Measurements from ENCODE around the gene ZPLD1. TPM values are rescaled to one million over a fixed set of nuclear protein-coding genes. Genes with fewer than 3 reads are reported as not detected.

The ZPLD1 gene
- total RNA-seq: not detected

- Mint-ChIP-seq H3K27me3 (peaks cover 7% of the 10 kb centered on the region), H3K4me1 (no peaks in the 10 kb centered on the region), H3K9me3 (no peaks in the 10 kb centered on the region), H3K27ac (no peak within 1 kb of the TSS), H3K36me3 (ENCODE audit: low read depth) (no peaks in the 10 kb centered on the region), H3K4me3 (no peak within 1 kb of the TSS)
- POLR2A ChIA-PET: no interaction called here
- CTCF ChIA-PET: no interaction called here
- no peak for DNase-seq
Measured at GRCh38 chr3:102434715-102435114, at the start of gene ZPLD1. Gene ZPLD1, plus strand, starts transcription at chr3:102435015. Its CDS starts 3,473 bp downstream, at chr3:102438488.

- no peaks in the 10 kb centered on the region for H3K36me3 Mint-ChIP-seq (ENCODE audit: low read depth)
- no peaks in the 10 kb centered on the region for H3K4me1 Mint-ChIP-seq
- ChIA-PET CTCF (no interaction called here), POLR2A (no interaction called here)
- no peaks in the 10 kb centered on the region for H3K9me3 Mint-ChIP-seq
- H3K27ac Mint-ChIP-seq: no peak overlapping the region
- no peaks in the 10 kb centered on the region for H3K27me3 Mint-ChIP-seq
- H3K4me3 Mint-ChIP-seq: no peak overlapping the region
- no peak for DNase-seq
Measured at GRCh38 chr3:102390171-102390864, 44.5 kb upstream of the ZPLD1 start.

- H3K36me3 Mint-ChIP-seq (ENCODE audit: low read depth): no peaks in the 10 kb centered on the region
- ChIA-PET POLR2A (no interaction called here), CTCF (no interaction called here)
- H3K27ac Mint-ChIP-seq: no peak overlapping the region
- no peaks in the 10 kb centered on the region for H3K27me3 Mint-ChIP-seq
- no peaks in the 10 kb centered on the region for H3K4me1 Mint-ChIP-seq
- no peak overlapping the region for H3K4me3 Mint-ChIP-seq
- no peak for DNase-seq
- no peaks in the 10 kb centered on the region for H3K9me3 Mint-ChIP-seq
Measured at GRCh38 chr3:102390916-102391315, 43.9 kb upstream of the ZPLD1 start.

- ChIA-PET CTCF (no interaction called here), POLR2A (no interaction called here)
- no peaks in the 10 kb centered on the region for H3K36me3 Mint-ChIP-seq (ENCODE audit: low read depth)
- no peak overlapping the region for H3K4me3 Mint-ChIP-seq
- no peaks in the 10 kb centered on the region for H3K27me3 Mint-ChIP-seq
- no peak overlapping the region for H3K27ac Mint-ChIP-seq
- no peaks in the 10 kb centered on the region for H3K9me3 Mint-ChIP-seq
- no peak for DNase-seq
- no peaks in the 10 kb centered on the region for H3K4me1 Mint-ChIP-seq
Measured at GRCh38 chr3:102391491-102391890, 43.3 kb upstream of the ZPLD1 start.

GRCh38 chr3:102394517-102394916 is 40.3 kb upstream of the ZPLD1 start:
- Mint-ChIP-seq H3K9me3 (no peaks in the 10 kb centered on the region), H3K4me3 (no peak overlapping the region), H3K27me3 (peaks cover 8% of the 10 kb centered on the region), H3K27ac (no peak overlapping the region), H3K36me3 (ENCODE audit: low read depth) (no peaks in the 10 kb centered on the region), H3K4me1 (no peaks in the 10 kb centered on the region)
- CTCF ChIA-PET: no interaction called here
- POLR2A ChIA-PET: no interaction called here
- DNase-seq: no peak

- Mint-ChIP-seq H3K36me3 (ENCODE audit: low read depth) (no peaks in the 10 kb centered on the region), H3K27ac (no peak overlapping the region), H3K9me3 (no peaks in the 10 kb centered on the region), H3K4me1 (no peaks in the 10 kb centered on the region), H3K27me3 (peaks cover 11% of the 10 kb centered on the region), H3K4me3 (no peak overlapping the region)
- ChIA-PET POLR2A (no interaction called here), CTCF (no interaction called here)
- DNase-seq: no peak
Measured at GRCh38 chr3:102398176-102398575, 36.6 kb upstream of the ZPLD1 start.

- POLR2A ChIA-PET: no interaction called here
- Mint-ChIP-seq H3K9me3 (no peaks in the 10 kb centered on the region), H3K4me1 (no peaks in the 10 kb centered on the region), H3K36me3 (ENCODE audit: low read depth) (no peaks in the 10 kb centered on the region), H3K4me3 (no peak overlapping the region), H3K27ac (no peak overlapping the region), H3K27me3 (peaks cover 11% of the 10 kb centered on the region)
- DNase-seq: no peak
- CTCF ChIA-PET: no interaction called here
Measured at GRCh38 chr3:102398666-102399065, 36.1 kb upstream of the ZPLD1 start.

GRCh38 chr3:102400142-102400541 is 34.7 kb upstream of the ZPLD1 start:
- Mint-ChIP-seq H3K36me3 (ENCODE audit: low read depth) (no peaks in the 10 kb centered on the region), H3K4me1 (no peaks in the 10 kb centered on the region), H3K27me3 (peaks cover 13% of the 10 kb centered on the region), H3K9me3 (no peaks in the 10 kb centered on the region), H3K4me3 (no peak overlapping the region), H3K27ac (no peak overlapping the region)
- ChIA-PET POLR2A (no interaction called here), CTCF (no interaction called here)
- no peak for DNase-seq

GRCh38 chr3:102400766-102401165 is 34.0 kb upstream of the ZPLD1 start:
- H3K27ac Mint-ChIP-seq: no peak overlapping the region
- DNase-seq: no peak
- ChIA-PET POLR2A (no interaction called here), CTCF (no interaction called here)
- no peaks in the 10 kb centered on the region for H3K9me3 Mint-ChIP-seq
- H3K4me1 Mint-ChIP-seq: no peaks in the 10 kb centered on the region
- H3K27me3 Mint-ChIP-seq: peaks cover 15% of the 10 kb centered on the region
- H3K4me3 Mint-ChIP-seq: no peak overlapping the region
- H3K36me3 Mint-ChIP-seq (ENCODE audit: low read depth): no peaks in the 10 kb centered on the region

GRCh38 chr3:102410616-102411015 is 24.2 kb upstream of the ZPLD1 start:
- no peak for DNase-seq
- ChIA-PET CTCF (no interaction called here), POLR2A (no interaction called here)
- Mint-ChIP-seq H3K4me1 (peaks cover 6% of the 10 kb centered on the region), H3K27me3 (peaks cover 12% of the 10 kb centered on the region), H3K4me3 (no peak overlapping the region), H3K9me3 (no peaks in the 10 kb centered on the region), H3K27ac (no peak overlapping the region), H3K36me3 (ENCODE audit: low read depth) (no peaks in the 10 kb centered on the region)

- Mint-ChIP-seq H3K4me1 (peaks cover 9% of the 10 kb centered on the region), H3K27ac (no peak overlapping the region), H3K9me3 (no peaks in the 10 kb centered on the region), H3K4me3 (no peak overlapping the region), H3K36me3 (ENCODE audit: low read depth) (no peaks in the 10 kb centered on the region), H3K27me3 (peaks cover 5% of the 10 kb centered on the region)
- no peak for DNase-seq
- CTCF ChIA-PET: interaction anchor here (1.2 kb wide), 1 partner anchor 23 kb away, joined by 3 read pairs; no protein-coding TSS in a partner anchor
- POLR2A ChIA-PET: no interaction called here
Measured at GRCh38 chr3:102415553-102415952, 19.3 kb upstream of the ZPLD1 start.

GRCh38 chr3:102419786-102420185 is 15.0 kb upstream of the ZPLD1 start:
- no peak for DNase-seq
- no peaks in the 10 kb centered on the region for H3K9me3 Mint-ChIP-seq
- no peak overlapping the region for H3K4me3 Mint-ChIP-seq
- no peaks in the 10 kb centered on the region for H3K36me3 Mint-ChIP-seq (ENCODE audit: low read depth)
- H3K27ac Mint-ChIP-seq: no peak overlapping the region
- POLR2A ChIA-PET: no interaction called here
- CTCF ChIA-PET: interaction anchor here (0.6 to 0.9 kb wide), 2 partner anchors 14 to 191 kb away, joined by 3 read pairs; no protein-coding TSS in a partner anchor
- H3K4me1 Mint-ChIP-seq: peaks cover 9% of the 10 kb centered on the region
- peaks cover 10% of the 10 kb centered on the region for H3K27me3 Mint-ChIP-seq

GRCh38 chr3:102441832-102442231 is 7.0 kb downstream of the ZPLD1 start:
- ChIA-PET CTCF (no interaction called here), POLR2A (no interaction called here)
- no peak for DNase-seq
- no peaks in the 10 kb centered on the region for H3K36me3 Mint-ChIP-seq (ENCODE audit: low read depth)
- no peak overlapping the region for H3K4me3 Mint-ChIP-seq
- H3K4me1 Mint-ChIP-seq: no peaks in the 10 kb centered on the region
- H3K27me3 Mint-ChIP-seq: peaks cover 5% of the 10 kb centered on the region
- no peaks in the 10 kb centered on the region for H3K9me3 Mint-ChIP-seq
- no peak overlapping the region for H3K27ac Mint-ChIP-seq

- Mint-ChIP-seq H3K27me3 (no peaks in the 10 kb centered on the region), H3K4me3 (no peak overlapping the region), H3K27ac (no peak overlapping the region), H3K36me3 (ENCODE audit: low read depth) (no peaks in the 10 kb centered on the region), H3K9me3 (no peaks in the 10 kb centered on the region), H3K4me1 (no peaks in the 10 kb centered on the region)
- ChIA-PET POLR2A (no interaction called here), CTCF (no interaction called here)
- DNase-seq: no peak
Measured at GRCh38 chr3:102443021-102443420, 8.2 kb downstream of the ZPLD1 start.

All from activated CD4-positive, alpha-beta T cell treated with anti-CD3 and anti-CD28 coated beads, Interleukin-2, amount 10 ng/mL, durations not matched to agents 7 days and 5 days (primary cell).